ENCODE data around the gene CPT1B. TPM values are rescaled to one million over a fixed set of nuclear protein-coding genes. Genes with fewer than 3 reads are reported as not detected.

CPT1B gene
- total RNA-seq, 4 donors from 2014 or later = 34.2 to 111 (median 37.6) TPM

GRCh38 chr22:50529416-50529896, 48.8 kb downstream of the CPT1B start:
- Histone ChIP-seq H3K27ac (peak overlapping the region; percentile 94 to 99 (median 96)), H3K9me3 (no peaks in the 10 kb centered on the region), H3K36me3 (no peaks in the 10 kb centered on the region), H3K4me1 (peaks cover 14 to 69% (median 47%) of the 10 kb centered on the region in 4 donors), H3K4me3 (peak overlapping the region; percentile 20 to 60 (median 45)), H3K27me3 (peaks cover 11% of the 10 kb centered on the region)
- no peak for DNase-seq
- WGBS, 2 donors (ENCODE audit: low coverage in 1 of 2) = 21% methylated on average over 50 of the region's 50 CpGs; no CpG with 5 or more reads in 1 of the 2 donors
- in situ Hi-C loops (cut with MboI; ENCODE audit: low pct_ligation_motif_present in 1 of 4, low pct_unique_long_range_greater_than_20kb in 1 of 4, low sequenced_read_pairs in 3 of 4) (no loop called here), intact Hi-C loops (cut with DNase I; ENCODE audit: low total_unique reads) (no loop called here)
- TF ChIP-seq EP300 (IDR thresholded peaks at IDR 0.05; ENCODE audit: low read depth) (no peak), POLR2A (IDR thresholded peaks at IDR 0.05) (peak; percentile 27)
- TF ChIP-seq, protein P1, sequence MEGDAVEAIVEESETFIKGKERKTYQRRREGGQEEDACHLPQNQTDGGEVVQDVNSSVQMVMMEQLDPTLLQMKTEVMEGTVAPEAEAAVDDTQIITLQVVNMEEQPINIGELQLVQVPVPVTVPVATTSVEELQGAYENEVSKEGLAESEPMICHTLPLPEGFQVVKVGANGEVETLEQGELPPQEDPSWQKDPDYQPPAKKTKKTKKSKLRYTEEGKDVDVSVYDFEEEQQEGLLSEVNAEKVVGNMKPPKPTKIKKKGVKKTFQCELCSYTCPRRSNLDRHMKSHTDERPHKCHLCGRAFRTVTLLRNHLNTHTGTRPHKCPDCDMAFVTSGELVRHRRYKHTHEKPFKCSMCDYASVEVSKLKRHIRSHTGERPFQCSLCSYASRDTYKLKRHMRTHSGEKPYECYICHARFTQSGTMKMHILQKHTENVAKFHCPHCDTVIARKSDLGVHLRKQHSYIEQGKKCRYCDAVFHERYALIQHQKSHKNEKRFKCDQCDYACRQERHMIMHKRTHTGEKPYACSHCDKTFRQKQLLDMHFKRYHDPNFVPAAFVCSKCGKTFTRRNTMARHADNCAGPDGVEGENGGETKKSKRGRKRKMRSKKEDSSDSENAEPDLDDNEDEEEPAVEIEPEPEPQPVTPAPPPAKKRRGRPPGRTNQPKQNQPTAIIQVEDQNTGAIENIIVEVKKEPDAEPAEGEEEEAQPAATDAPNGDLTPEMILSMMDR (IDR thresholded peaks at IDR 0.05) = no peak

- Histone ChIP-seq H3K27me3 (peaks cover 5% of the 10 kb centered on the region), H3K9me3 (no peaks in the 10 kb centered on the region), H3K27ac (peak overlapping the region; percentile 94 to 99 (median 96)), H3K4me1 (peaks cover 20 to 69% (median 53%) of the 10 kb centered on the region in 4 donors), H3K4me3 (peak overlapping the region in 3 of 4 donors; percentile 42 to 60 (median 48)), H3K36me3 (no peaks in the 10 kb centered on the region)
- 58% methylated on average over 13 of the region's 15 CpGs; no CpG with 5 or more reads in 1 of the 2 donors for WGBS, 2 donors (ENCODE audit: low coverage in 1 of 2)
- intact Hi-C loops (cut with DNase I; ENCODE audit: low total_unique reads) (no loop called here), in situ Hi-C loops (cut with MboI; ENCODE audit: low pct_ligation_motif_present in 1 of 4, low pct_unique_long_range_greater_than_20kb in 1 of 4, low sequenced_read_pairs in 3 of 4) (no loop called here)
- peak; percentile 26 for DNase-seq
- TF ChIP-seq, protein P1 (IDR thresholded peaks at IDR 0.05) = no peak
- TF ChIP-seq POLR2AphosphoS5 (IDR thresholded peaks at IDR 0.05) (peak in 1 of 3 donors; percentile 7), EP300 (IDR thresholded peaks at IDR 0.05; ENCODE audit: low read depth) (no peak), POLR2A (IDR thresholded peaks at IDR 0.05) (no peak)
Observed at GRCh38 chr22:50528682-50529415, 49.4 kb downstream of the CPT1B start.

GRCh38 chr22:50527921-50528681, 50.1 kb downstream of the CPT1B start:
- no peak for DNase-seq
- Histone ChIP-seq H3K36me3 (peaks cover 0 to 3% (median 0%) of the 10 kb centered on the region in 4 donors), H3K9me3 (no peaks in the 10 kb centered on the region), H3K27ac (peak overlapping the region; percentile 94 to 99 (median 98)), H3K27me3 (no peaks in the 10 kb centered on the region), H3K4me3 (no peak overlapping the region), H3K4me1 (peaks cover 21 to 74% (median 60%) of the 10 kb centered on the region in 4 donors)
- in situ Hi-C loops (cut with MboI; ENCODE audit: low pct_ligation_motif_present in 1 of 4, low pct_unique_long_range_greater_than_20kb in 1 of 4, low sequenced_read_pairs in 3 of 4) (no loop called here), intact Hi-C loops (cut with DNase I; ENCODE audit: low total_unique reads) (no loop called here)
- WGBS, 2 donors (ENCODE audit: low coverage in 1 of 2) = 85 to 92% methylated on average over 9 to 18 of the region's 18 CpGs
- TF ChIP-seq EP300 (IDR thresholded peaks at IDR 0.05; ENCODE audit: low read depth) = no peak
- no peak for TF ChIP-seq POLR2A (IDR thresholded peaks at IDR 0.05)
- no peak for TF ChIP-seq POLR2AphosphoS5 (IDR thresholded peaks at IDR 0.05)
- TF ChIP-seq, protein P1 (IDR thresholded peaks at IDR 0.05) = no peak
